Thyroid gland (tissue), 4 donors: ENCODE results near the gene ATP5PF.

ENCODE experiments used
- CTCF ChIP-seq, 6 experiments: fragments of 200-600 bp in 3 of 6; fragments of 450-650 bp in 3 of 6; sonication (generic) in 3 of 6; IDR thresholded peaks; one replicate each; pipeline ENCODE4 v1.5.1; 2016 to 2019; ENCODE audit warnings: antibody characterized with exemption in 6 of 6, mild to moderate bottlenecking in 2 of 6, inconsistent platforms in 1 of 6, moderate library complexity in 1 of 6
- POLR2A ChIP-seq, 2 donors: fragments of 450-650 bp; IDR thresholded peaks; one replicate each; pipeline ENCODE4 v1.6.1; 2017; ENCODE audit warnings: antibody characterized with exemption in 2 of 2, mild to moderate bottlenecking in 2 of 2, moderate library complexity in 1 of 2

GRCh38 chr21:25759573-25759972, 24.9 kb upstream of the ATP5PF start:
- TF ChIP-seq CTCF (IDR thresholded peaks at IDR 0.05), result no peak
- no peak for TF ChIP-seq POLR2A (IDR thresholded peaks at IDR 0.05)
